Caco-2 (cell line): ENCODE data around the gene AKR1E2. TPM values are rescaled to one million over a fixed set of nuclear protein-coding genes. Genes with fewer than 3 reads are reported as not detected.

Source experiments
- BruUV-seq: library from RNA; stranded (reverse); fragments of 400-500 nt; replicated peaks from 2 replicates; lab custom pipeline; 2021; lab: Mats Ljungman, UMichigan
- CTCF ChIA-PET: fragments of 300-600 bp; sonication (Branson Sonifier 250); formaldehyde crosslinking; loops from one replicate; lab custom pipeline; 2022; ENCODE audit warnings: antibody characterized with exemption; lab: Charles Lee
- POLR2A ChIA-PET: fragments of 300-600 bp; sonication (Branson Sonifier 250); formaldehyde crosslinking; loops from one replicate; lab custom pipeline; 2022; ENCODE audit warnings: antibody characterized with exemption; lab: Charles Lee
- DNase-seq, 2 experiments: peaks; one replicate each; pipeline versions ENCODE4 v3.0.0 to v3.0.0-alpha.2; 2020 to 2022
- H3K27me3 ChIP-seq: replicated peaks from 2 replicates; pipeline ENCODE4 v1.6.0; 2011; ENCODE audit warnings: low read length; ENCODE audit not compliant: control insufficient read depth, insufficient read depth
- H3K36me3 ChIP-seq: 2 replicates; pipeline ENCODE4 v1.5.1; 2011; ENCODE audit warnings: low read length; ENCODE audit not compliant: control insufficient read depth, insufficient read depth
- H3K4me1 ChIP-seq: fragments of 250-450 bp; sonication (Bioruptor Pico); 2 replicates; pipeline ENCODE4 v1.5.1; 2020; ENCODE audit warnings: mild to moderate bottlenecking
- H3K4me3 ChIP-seq: 2 replicates; pipeline ENCODE4 v1.5.1; 2011; ENCODE audit warnings: low read depth, mild to moderate bottlenecking, control low read depth, low read length
- H3K9me3 ChIP-seq: fragments of 250-450 bp; sonication (Bioruptor Pico); 2 replicates; pipeline ENCODE4 v1.5.1; 2020; ENCODE audit warnings: mild to moderate bottlenecking, moderate library complexity
- H3K27ac Mint-ChIP-seq: one replicate; pipeline ENCODE4 v1.8.0; 2022; ENCODE audit warnings: mixed read lengths; ENCODE audit not compliant: unreplicated experiment
- H3K27me3 Mint-ChIP-seq: one replicate; pipeline ENCODE4 v1.8.0; 2022; ENCODE audit warnings: mixed read lengths; ENCODE audit not compliant: insufficient read depth, unreplicated experiment
- H3K36me3 Mint-ChIP-seq: one replicate; pipeline ENCODE4 v1.8.0; 2022; ENCODE audit warnings: mild to moderate bottlenecking, mixed read lengths; ENCODE audit not compliant: insufficient read depth, unreplicated experiment
- H3K4me1 Mint-ChIP-seq: one replicate; pipeline ENCODE4 v1.8.0; 2022; ENCODE audit warnings: low read depth, mixed read lengths; ENCODE audit not compliant: unreplicated experiment
- H3K4me3 Mint-ChIP-seq: one replicate; pipeline ENCODE4 v1.8.0; 2022; ENCODE audit warnings: mild to moderate bottlenecking, moderate library complexity, mixed read lengths; ENCODE audit not compliant: unreplicated experiment
- H3K9me3 Mint-ChIP-seq: one replicate; pipeline ENCODE4 v1.8.0; 2022; ENCODE audit warnings: mixed read lengths; ENCODE audit not compliant: unreplicated experiment
- intact Hi-C: fragments of 100-400 bp; cut with micrococcal nuclease; formaldehyde crosslinking; loops from one replicate; pipeline ENCODE4 v1.10.0; 2022; ENCODE audit not compliant: unreplicated experiment
- total RNA-seq: library from RNA; stranded (reverse); gene quantifications from 2 replicates; pipeline ENCODE4 v1.2.3, GENCODE V29; 2022
- TF ChIP-seq, protein P1 (sequence below), 2 experiments: fragments of 200-600 bp in 1 of 2; IDR thresholded peaks; 1 replicate in 1 of 2; 2 replicates in 1 of 2; pipeline versions ENCODE4 v1.5.1 to v1.8.0; 2011 to 2022; ENCODE audit warnings: antibody characterized with exemption in 1 of 2, control low read depth in 1 of 2, inconsistent platforms in 1 of 2, low read depth in 1 of 2, low read length in 1 of 2, mild to moderate bottlenecking in 1 of 2, moderate library complexity in 1 of 2; ENCODE audit not compliant: insufficient read depth in 1 of 2, severe bottlenecking in 1 of 2, unreplicated experiment in 1 of 2

Gene AKR1E2
- total RNA-seq, 1 experiment from 2014 or later, result 68.3 TPM

DNA sequence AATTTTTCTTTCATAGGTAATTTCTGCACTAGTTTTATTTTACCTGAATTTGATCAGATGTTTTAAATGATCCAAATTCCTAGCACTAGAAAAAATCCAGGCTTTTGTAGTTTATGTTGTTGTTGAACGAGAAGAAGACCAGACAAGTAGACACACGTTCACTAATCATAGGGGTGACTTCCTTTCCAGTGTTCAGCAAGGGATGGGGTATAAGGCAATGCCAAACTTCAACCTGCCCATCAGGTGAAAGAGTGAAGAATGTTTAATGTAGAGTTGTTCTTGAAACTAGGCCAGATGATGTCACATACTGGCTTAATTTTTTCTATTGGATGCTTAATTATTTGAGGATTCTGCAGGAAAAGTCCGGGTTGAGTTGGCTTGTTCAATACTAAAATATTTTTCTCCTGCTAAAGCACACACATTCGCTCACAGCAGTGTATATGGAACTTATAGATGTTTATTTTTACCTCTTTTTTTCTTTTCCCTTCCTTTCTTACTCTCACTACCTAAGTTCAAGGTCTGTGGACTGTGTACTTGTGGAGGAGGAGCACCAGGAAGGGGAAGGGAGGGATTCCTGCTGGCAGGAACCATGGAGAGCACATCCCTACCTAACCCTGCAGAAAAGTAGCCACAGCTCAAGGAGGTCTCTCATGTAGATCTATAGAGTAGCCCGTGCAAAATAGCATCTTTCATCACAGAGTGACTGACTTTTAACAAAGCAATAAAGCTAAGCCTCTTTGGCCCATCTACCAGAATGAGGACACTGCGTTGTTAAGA is 23.1 kb upstream of the AKR1E2 start:
- no peaks in the 10 kb centered on the region for H3K4me1 ChIP-seq
- no peak overlapping the region for H3K4me3 Mint-ChIP-seq
- H3K27me3 ChIP-seq, result no peaks in the 10 kb centered on the region
- ChIA-PET POLR2A (no interaction called here), CTCF (no interaction called here)
- H3K27ac Mint-ChIP-seq, result no peak overlapping the region
- H3K27me3 Mint-ChIP-seq, result peaks cover 6% of the 10 kb centered on the region
- intact Hi-C loops, result no loop called here
- no peak overlapping the region for H3K4me3 ChIP-seq
- no peaks in the 10 kb centered on the region for H3K36me3 Mint-ChIP-seq
- no peak for DNase-seq
- TF ChIP-seq, protein P1, sequence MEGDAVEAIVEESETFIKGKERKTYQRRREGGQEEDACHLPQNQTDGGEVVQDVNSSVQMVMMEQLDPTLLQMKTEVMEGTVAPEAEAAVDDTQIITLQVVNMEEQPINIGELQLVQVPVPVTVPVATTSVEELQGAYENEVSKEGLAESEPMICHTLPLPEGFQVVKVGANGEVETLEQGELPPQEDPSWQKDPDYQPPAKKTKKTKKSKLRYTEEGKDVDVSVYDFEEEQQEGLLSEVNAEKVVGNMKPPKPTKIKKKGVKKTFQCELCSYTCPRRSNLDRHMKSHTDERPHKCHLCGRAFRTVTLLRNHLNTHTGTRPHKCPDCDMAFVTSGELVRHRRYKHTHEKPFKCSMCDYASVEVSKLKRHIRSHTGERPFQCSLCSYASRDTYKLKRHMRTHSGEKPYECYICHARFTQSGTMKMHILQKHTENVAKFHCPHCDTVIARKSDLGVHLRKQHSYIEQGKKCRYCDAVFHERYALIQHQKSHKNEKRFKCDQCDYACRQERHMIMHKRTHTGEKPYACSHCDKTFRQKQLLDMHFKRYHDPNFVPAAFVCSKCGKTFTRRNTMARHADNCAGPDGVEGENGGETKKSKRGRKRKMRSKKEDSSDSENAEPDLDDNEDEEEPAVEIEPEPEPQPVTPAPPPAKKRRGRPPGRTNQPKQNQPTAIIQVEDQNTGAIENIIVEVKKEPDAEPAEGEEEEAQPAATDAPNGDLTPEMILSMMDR (IDR thresholded peaks at IDR 0.05; ENCODE audit: insufficient read depth in 1 of 2, low read depth in 1 of 2, low read length in 1 of 2, severe bottlenecking in 1 of 2, unreplicated experiment in 1 of 2), result no peak
- H3K9me3 Mint-ChIP-seq, result no peaks in the 10 kb centered on the region
- no TSS peak for BruUV-seq
- no peaks in the 10 kb centered on the region for H3K36me3 ChIP-seq
- H3K4me1 Mint-ChIP-seq, result no peaks in the 10 kb centered on the region
- no peaks in the 10 kb centered on the region for H3K9me3 ChIP-seq

DNA sequence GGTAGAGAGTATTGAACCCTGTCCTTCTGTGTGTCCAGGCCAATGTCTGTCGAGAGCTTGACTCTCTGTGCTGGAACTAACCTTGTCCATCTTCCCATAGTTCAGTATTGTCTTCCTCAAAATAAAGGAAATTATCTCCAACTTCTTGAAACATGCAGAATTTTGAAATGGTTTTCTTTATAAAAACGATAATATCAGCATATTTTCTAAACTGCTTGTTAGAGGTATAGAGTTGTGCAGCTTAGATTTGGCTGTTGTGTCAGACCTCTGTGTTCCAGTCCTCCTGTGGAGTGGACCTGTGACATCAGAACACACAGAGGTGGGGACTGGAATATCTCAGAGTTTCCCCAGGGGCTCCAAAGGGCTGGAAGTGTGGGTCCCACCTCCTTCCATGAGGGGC is 22.2 kb upstream of the AKR1E2 start:
- H3K36me3 ChIP-seq, result no peaks in the 10 kb centered on the region
- intact Hi-C loops, result no loop called here
- no peaks in the 10 kb centered on the region for H3K4me1 ChIP-seq
- H3K4me3 ChIP-seq, result no peak overlapping the region
- Mint-ChIP-seq H3K4me1 (no peaks in the 10 kb centered on the region), H3K27me3 (peaks cover 4% of the 10 kb centered on the region), H3K4me3 (no peak overlapping the region), H3K36me3 (no peaks in the 10 kb centered on the region), H3K27ac (no peak overlapping the region), H3K9me3 (no peaks in the 10 kb centered on the region)
- H3K27me3 ChIP-seq, result no peaks in the 10 kb centered on the region
- ChIA-PET CTCF (no interaction called here), POLR2A (no interaction called here)
- DNase-seq, result no peak
- H3K9me3 ChIP-seq, result no peaks in the 10 kb centered on the region
- TF ChIP-seq, protein P1 (IDR thresholded peaks at IDR 0.05; ENCODE audit: insufficient read depth in 1 of 2, low read depth in 1 of 2, low read length in 1 of 2, severe bottlenecking in 1 of 2, unreplicated experiment in 1 of 2), result no peak
- BruUV-seq, result no TSS peak

- intact Hi-C loops, result no loop called here
- H3K4me3 ChIP-seq, result no peak overlapping the region
Observed at GRCh38 chr10:4804465-4804864, 21.5 kb upstream of the AKR1E2 start.

More at GRCh38 chr10:4804465-4804864, 21.5 kb upstream of the AKR1E2 start:
- TF ChIP-seq, protein P1 (IDR thresholded peaks at IDR 0.05; ENCODE audit: insufficient read depth in 1 of 2, low read depth in 1 of 2, low read length in 1 of 2, severe bottlenecking in 1 of 2, unreplicated experiment in 1 of 2), result no peak
- Histone ChIP-seq H3K27me3 (no peaks in the 10 kb centered on the region), H3K4me1 (0 out of 2 replicates have a peak, but pooled peaks cover 2% of the 10 kb centered on the region), H3K36me3 (no peaks in the 10 kb centered on the region), H3K9me3 (no peaks in the 10 kb centered on the region)
- H3K27me3 Mint-ChIP-seq, result peaks cover 4% of the 10 kb centered on the region
- DNase-seq, result no peak
- no TSS peak for BruUV-seq
- no peaks in the 10 kb centered on the region for H3K4me1 Mint-ChIP-seq
- H3K36me3 Mint-ChIP-seq, result no peaks in the 10 kb centered on the region
- no peaks in the 10 kb centered on the region for H3K9me3 Mint-ChIP-seq
- ChIA-PET CTCF (no interaction called here), POLR2A (no interaction called here)
- H3K4me3 Mint-ChIP-seq, result no peak overlapping the region
- H3K27ac Mint-ChIP-seq, result no peak overlapping the region
